Measurements from ENCODE around the gene PGLYRP3. TPM values are rescaled to one million over a fixed set of nuclear protein-coding genes. Genes with fewer than 3 reads are reported as not detected.

PGLYRP3 gene
- total and polyA plus RNA-seq, 2 of the 8 experiments (the other 6 are each of a cell fraction or from before 2014, with no cell fraction given) = not detected

GRCh38 chr1:153265457-153265856 lies 47.3 kb downstream of the PGLYRP3 start:
- H2BK5ac ChIP-seq (ENCODE audit: low read depth, low read length) = no peak overlapping the region
- no peaks in the 10 kb centered on the region for H3K79me1 ChIP-seq (ENCODE audit: low read depth, low read length)
- no peak overlapping the region for H3K23ac ChIP-seq (ENCODE audit: insufficient read length)
- CTCF ChIA-PET (ENCODE audit: partially characterized antibody) = no interaction called here
- H2BK12ac ChIP-seq (ENCODE audit: low read depth, low read length) = no peak overlapping the region
- no peak overlapping the region for H3K4me2 ChIP-seq (ENCODE audit: insufficient read depth in 1 of 2, low read depth in 2 of 2, low read length in 2 of 2)
- H3K9me3 ChIP-seq (ENCODE audit: insufficient read depth in 2 of 2, low read depth in 1 of 2, low read length in 1 of 2) = no peaks in the 10 kb centered on the region
- H4K20me1 ChIP-seq (replicated peaks in 1 of 2; ENCODE audit: control insufficient read depth in 1 of 2, insufficient read depth in 2 of 2, low read length in 2 of 2) = no peaks in the 10 kb centered on the region
- H4K8ac ChIP-seq (ENCODE audit: extremely low read depth, insufficient read depth, low read length) = no peak overlapping the region
- H2BK120ac ChIP-seq (replicated peaks; ENCODE audit: low read depth, low read length) = no peak overlapping the region
- H3K79me2 ChIP-seq (ENCODE audit: control insufficient read depth in 1 of 2, insufficient read depth in 2 of 2, low read length in 2 of 2) = no peaks in the 10 kb centered on the region
- 96% methylated on average over 1 of the region's 1 CpG; no CpG with 5 or more reads in 1 of the 2 experiments for WGBS, 2 experiments (ENCODE audit: extremely low coverage in 1 of 2, insufficient coverage in 1 of 2, insufficient read length in 1 of 2, insufficient replicate concordance in 2 of 2, low coverage in 1 of 2, low lambda C conversion rate in 2 of 2, missing lambda C conversion rate in 1 of 2)
- no peak overlapping the region for H3K4me3 ChIP-seq (ENCODE audit: extremely low read depth in 1 of 4, insufficient read depth in 2 of 4, low read depth in 3 of 4, low read length in 4 of 4)
- H3K4me1 ChIP-seq (replicated peaks in 1 of 4; ENCODE audit: control insufficient read depth in 3 of 4, insufficient read depth in 4 of 4, low read length in 3 of 4) = 0 out of 7 replicates have a peak, but pooled peaks cover 0 to 3% (median 0%) of the 10 kb centered on the region in 4 experiments
- POLR2A ChIA-PET (ENCODE audit: partially characterized antibody) = no interaction called here
- no peak overlapping the region for H3K18ac ChIP-seq (ENCODE audit: extremely low read depth, low read length)
- peaks cover 3 to 32% (median 25%) of the 10 kb centered on the region in 4 experiments for H3K27me3 ChIP-seq (replicated peaks in 1 of 4; ENCODE audit: control insufficient read depth in 3 of 4, extremely low read depth in 1 of 4, insufficient read depth in 3 of 4, low read length in 3 of 4)
- FAIRE-seq (no peak), DNase-seq (ENCODE audit: low read depth in 1 of 2, low spot score in 2 of 2) (no peak)
- H4K91ac ChIP-seq (replicated peaks; ENCODE audit: insufficient read length, low read length) = no peak overlapping the region
- H2AFZ ChIP-seq (ENCODE audit: low read length) = no peak overlapping the region
- H3K14ac ChIP-seq (ENCODE audit: insufficient read length) = no peak overlapping the region
- no peak overlapping the region for H4K5ac ChIP-seq (ENCODE audit: insufficient read length, low read depth, low read length)
- no peak overlapping the region for H3K9ac ChIP-seq (replicated peaks in 1 of 4; ENCODE audit: extremely low read depth in 1 of 4, low read depth in 3 of 4, low read length in 3 of 4)
- H3K56ac ChIP-seq (replicated peaks; ENCODE audit: insufficient read length, low read depth, low read length) = no peak overlapping the region
- no peak overlapping the region for H3K27ac ChIP-seq (ENCODE audit: low read depth, low read length)
- H2AK5ac ChIP-seq (ENCODE audit: low read depth, low read length) = no peak overlapping the region
- H2BK15ac ChIP-seq (ENCODE audit: low read length) = no peak overlapping the region
- H2BK20ac ChIP-seq (ENCODE audit: low read length) = no peak overlapping the region
- no peaks in the 10 kb centered on the region for H3K23me2 ChIP-seq (ENCODE audit: low read depth, low read length)
- no peak overlapping the region for H3K4ac ChIP-seq (replicated peaks; ENCODE audit: insufficient read length, low read depth, low read length)
- no peaks in the 10 kb centered on the region for H3K36me3 ChIP-seq (ENCODE audit: control insufficient read depth in 2 of 4, insufficient read depth in 4 of 4, low read length in 3 of 4)

All from H1 (cell line).